Right lung (tissue), 5 donors: Measurements from ENCODE around the gene SNED1. TPM values are rescaled to one million over a fixed set of nuclear protein-coding genes. Genes with fewer than 3 reads are reported as not detected.
A peak's percentile ranks its signal among the peaks of the same experiment; 100 is the strongest.
"Not testable (repeated sequence)": the region's sequence is repeated elsewhere in the genome, so short reads cannot be mapped to it uniquely, and the experiment has no call there.

Experiments used
- DNase-seq, 2 donors: peaks; one replicate each; pipeline ENCODE4 v3.0.0-alpha.2; 2013
- polyA plus RNA-seq, 5 donors: library from polyadenylated mRNA; unstranded; fragments of 120-200 nt; gene quantifications; one replicate each; pipeline versions ENCODE4 v1.2.1 to v1.2.3, GENCODE V29; 2013; ENCODE audit warnings: inconsistent platforms in 1 of 5, low replicate concordance in 1 of 5; ENCODE audit not compliant: insufficient read length in 5 of 5, insufficient read depth in 1 of 5

SNED1 gene
- polyA plus RNA-seq, 5 donors: 40.8 to 60.3 (median 54.9) TPM

DNA sequence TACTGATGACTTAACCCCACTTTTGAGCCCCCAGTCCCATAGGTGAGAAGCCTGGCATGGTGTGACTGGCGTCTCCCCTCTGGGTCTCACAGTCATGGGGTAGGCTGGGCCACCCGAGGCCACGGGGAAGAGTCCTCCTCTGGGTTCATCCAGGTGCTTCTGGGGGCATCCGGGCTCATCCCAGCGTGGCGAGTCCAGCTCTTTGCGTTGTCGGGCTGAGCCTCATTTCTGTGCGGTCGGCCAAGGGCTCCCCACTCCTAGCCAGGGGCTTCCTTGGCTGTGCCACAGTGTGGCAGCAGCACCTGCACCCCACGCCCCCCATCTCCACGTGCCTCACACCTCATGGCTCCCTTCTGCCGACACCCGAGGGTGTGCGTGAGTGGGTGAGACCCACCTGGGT, 27.6 kb upstream of the SNED1 start:
- no peak for DNase-seq

GRCh38 chr2:240972201-240972600, 26.2 kb upstream of the SNED1 start:
- no peak for DNase-seq

DNA sequence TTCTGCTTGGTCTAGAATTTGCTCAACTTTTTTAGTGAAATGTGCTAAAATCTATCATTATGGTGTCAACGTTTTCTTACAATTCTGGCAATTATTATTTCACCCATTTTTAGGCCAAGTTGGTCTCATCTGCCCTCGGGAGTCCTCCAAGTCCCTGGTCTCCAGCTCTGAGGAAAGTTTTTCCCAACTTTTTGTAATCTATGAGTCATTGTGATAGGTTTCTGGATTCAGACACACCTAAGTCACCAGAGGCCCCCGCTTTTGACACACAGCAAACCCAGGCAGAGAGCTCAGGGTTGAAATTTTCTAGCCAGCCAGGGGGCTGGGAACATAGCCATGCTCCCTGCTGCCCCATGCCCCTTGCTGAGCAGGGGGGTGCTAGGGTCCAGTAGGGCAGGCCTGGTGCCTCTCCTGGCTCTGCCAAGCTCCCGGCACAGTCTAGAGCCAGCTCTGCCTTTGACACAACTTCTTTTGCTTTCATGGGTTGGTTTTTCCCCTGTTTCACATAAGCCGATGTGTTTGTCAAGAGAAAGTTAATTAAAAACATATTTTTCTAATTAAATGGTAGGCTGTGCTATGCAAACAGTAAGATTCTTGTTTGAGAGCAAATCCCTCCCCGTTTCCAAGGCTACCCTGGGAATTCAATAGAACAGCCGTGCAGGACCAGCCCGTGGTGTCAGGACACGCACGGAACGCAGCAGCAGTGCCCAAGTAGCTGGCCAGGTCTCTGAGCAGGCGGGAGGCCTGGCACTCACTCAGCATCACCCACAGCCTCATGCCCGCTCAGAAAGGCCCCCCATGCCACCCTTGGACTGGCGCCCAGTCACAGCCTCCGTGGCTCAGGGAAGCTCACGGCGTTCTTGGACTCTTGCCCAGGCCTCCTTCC, 25.5 kb upstream of the SNED1 start:
- no peak for DNase-seq

DNA sequence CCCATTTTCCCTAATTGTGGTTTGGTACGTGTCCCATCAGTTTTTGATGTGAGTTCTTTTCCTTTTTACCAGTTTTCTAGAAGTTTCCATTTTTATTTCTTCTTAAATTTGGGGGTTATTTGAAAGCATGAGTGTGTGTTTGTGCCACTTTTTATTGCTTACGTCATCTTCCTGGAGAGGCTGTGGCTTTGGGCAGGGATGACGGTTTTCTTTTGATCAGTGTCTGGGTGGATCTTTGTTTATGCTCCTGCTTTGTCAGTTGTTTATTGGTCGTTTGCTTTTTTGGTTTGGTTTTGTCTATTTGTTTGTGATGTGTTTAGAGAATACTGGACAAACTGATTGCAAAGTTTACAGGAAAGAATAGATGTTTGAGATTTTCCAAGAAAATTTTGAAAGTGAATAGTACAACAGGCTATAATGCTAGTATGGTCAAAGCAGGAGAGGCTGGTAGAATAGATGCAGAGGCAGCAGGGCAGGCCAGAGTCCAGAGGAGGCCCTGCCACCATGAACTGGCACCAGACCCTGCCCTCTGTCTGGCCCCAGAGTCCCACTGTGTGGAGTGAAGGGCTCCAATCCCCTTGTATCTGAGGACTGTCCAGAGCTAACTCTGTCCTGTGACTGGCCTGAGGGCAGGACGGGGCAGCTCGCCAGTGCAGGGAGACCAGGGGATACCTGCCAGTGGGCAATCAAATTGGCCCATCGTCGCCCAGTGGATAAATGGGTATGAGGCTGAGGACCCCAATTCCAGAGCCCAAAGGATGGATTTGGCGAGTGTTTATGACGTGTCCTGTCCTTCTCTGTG, 23.4 kb upstream of the SNED1 start:
- no peak for DNase-seq

GRCh38 chr2:240975903-240976302, 22.5 kb upstream of the SNED1 start:
- DNase-seq: not testable (repeated sequence)

- DNase-seq: no peak
Measured at GRCh38 chr2:240981280-240981679, 17.1 kb upstream of the SNED1 start.

DNA sequence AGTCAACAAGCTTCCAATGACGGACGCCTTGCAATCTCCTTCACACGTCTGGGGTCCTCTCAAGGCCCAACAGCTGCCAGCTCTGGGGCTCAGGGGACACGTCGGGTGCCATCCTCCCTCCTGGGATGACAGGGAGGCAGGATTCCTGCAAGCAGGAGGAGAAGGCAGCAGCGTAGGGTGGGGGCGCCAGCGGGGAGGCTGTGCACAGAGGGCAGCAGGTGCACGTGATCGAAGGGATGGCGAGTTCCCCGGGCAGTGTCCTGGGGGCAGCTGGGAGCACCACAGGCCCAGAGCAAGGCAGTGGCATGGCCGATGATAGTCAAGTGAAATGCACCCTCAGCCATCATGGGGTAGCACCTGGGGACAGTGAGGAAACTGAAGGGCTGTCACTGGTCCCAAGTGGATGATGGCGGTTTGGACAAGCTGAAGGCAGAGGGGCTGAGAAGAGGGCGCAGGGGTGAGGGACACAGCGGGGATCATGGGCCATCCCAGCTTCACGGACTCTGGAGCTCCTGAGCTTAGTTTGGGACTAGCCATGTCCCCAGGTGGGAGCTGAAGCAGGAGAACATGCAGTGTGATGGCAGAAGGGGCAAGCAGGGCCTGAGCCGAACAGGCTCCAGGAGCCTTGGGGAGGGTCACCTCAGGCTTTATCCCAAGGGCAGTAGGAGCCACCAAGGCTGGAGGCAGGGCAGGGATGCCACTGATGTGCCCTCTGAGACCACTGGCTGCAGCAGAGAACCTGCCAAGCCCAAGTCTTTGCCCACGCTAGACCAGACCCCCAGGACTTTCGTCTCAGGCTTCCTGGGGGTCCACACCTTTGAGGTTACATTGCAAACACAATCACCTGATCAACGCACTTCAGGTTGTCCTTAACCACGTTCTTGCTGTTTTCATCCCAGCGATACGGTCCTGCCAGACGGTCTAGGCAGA, 16.3 kb upstream of the SNED1 start:
- no peak for DNase-seq

DNA sequence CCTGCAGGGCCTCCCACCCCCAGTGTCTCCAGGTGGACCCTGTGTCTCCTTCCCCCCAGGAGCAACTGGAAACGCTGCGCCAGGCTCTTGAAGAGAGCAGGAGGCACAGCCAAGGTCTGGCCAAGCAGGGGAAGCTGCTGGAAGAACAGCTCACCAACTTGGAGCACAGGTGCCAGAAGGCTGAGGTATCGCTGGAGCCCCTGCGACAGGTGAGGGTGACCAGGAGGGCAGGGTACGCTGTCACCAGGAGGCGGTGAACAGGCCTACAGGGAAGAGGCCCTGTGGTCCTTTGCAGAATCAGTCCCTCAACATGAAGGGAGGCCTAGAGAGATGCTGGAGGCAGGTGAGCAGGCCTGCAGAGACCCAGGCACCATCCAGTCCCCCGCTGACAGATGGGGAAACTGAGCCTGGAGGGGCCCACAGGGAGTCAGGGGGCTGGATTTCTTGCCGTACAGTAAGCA, 15.6 kb upstream of the SNED1 start:
- DNase-seq: no peak

DNA sequence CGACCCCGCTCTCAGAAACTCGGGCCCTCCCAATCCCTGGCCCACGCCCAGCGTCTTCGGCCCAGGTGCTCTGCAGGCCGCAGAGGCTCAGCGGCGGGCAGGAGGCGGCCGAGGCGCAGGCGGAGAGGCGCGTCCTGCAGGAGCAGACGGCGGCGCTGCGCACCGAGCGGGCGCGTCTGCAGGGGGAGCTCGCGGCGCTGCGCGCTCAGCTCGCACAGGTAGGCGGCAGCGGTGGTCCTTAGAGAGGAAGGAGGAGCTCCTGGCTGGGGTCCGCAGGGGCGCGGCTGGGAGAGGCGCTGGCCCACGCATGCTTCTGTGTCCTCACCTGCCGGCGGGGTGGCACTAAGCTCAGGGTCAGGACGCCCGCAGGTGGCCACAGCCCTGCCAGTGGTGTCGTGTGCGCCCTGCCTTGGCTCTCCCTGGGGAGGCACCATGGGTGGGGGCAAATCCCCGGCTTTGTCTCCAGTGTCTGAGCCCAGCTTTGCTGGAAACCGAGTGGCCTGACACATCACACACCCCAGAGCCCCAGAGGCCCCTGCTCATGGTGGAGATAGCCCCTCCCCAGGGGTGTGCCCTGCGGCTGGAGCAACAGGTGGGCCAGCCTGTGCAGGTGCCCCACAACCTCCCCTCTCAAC, 14.9 kb upstream of the SNED1 start:
- no peak for DNase-seq

GRCh38 chr2:240983996-240984498, 14.4 kb upstream of the SNED1 start:
- DNase-seq: no peak

DNA sequence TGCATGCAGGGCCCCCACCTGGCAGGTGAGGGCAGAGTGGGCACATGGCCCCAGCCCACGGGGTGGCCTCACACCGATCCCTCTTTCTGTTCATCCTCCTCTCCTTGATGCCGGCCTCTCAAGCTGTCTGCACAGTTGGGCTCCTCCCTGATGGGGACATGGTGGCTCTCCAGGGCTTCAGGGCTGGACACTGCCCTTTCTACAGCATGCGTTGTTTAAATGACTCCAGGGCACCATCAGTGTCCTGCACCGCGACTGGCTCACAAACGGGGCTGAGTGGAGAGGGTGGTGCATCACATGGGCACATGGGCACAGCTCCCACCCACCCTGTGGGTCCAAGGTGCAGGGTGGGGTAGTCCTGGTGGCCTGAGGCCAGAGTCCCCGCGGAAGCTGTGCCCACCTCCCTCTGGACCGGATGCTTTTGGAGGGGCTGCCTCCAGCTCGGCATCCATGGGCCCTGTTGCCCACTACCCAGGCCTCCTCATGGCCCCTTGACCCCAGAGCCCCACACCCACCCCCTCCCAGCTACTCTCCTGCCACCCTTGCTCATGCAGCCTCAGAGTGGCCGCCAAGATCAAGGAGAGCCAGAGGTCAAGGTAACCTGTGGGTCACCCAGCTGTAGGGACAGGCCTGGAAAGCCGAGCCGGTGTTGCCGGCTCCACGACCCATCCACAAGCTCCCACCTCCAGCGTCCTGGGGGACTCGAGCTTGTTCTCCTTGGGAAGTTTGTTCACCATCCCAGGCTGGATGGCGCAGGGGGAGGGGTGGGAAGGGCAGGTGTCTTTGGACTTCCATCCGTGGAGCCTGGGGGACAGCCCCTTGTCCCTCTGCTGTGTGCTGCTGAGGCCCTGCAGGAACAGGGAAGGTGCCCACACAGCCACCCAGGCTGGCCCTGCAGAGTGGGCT, 12.3 kb upstream of the SNED1 start:
- DNase-seq: no peak

GRCh38 chr2:240986787-240987411, 11.5 kb upstream of the SNED1 start:
- DNase-seq: peak; percentile 66 to 68

DNA sequence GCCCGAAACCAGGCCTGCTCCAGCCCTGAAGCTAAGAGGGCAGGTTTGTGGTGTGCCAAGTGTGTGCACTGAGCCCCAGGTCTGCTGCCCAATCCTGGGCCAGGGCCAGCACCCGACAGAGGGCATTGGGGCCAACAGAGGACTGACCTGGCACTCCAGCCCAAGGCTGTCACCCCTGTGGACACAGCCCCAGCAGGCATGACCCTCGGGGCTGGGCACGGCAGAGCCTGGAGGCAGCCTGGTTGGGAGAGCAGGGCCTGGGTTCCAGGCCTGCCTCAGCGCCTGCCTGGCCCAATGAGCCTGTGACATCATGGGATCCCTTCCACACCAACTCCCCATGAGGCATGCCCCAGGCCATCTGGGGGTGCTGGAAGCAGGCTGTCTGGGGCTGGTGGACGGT, 10.8 kb upstream of the SNED1 start:
- no peak for DNase-seq

- no peak for DNase-seq
Measured at GRCh38 chr2:240988146-240988545, 10.3 kb upstream of the SNED1 start.

DNA sequence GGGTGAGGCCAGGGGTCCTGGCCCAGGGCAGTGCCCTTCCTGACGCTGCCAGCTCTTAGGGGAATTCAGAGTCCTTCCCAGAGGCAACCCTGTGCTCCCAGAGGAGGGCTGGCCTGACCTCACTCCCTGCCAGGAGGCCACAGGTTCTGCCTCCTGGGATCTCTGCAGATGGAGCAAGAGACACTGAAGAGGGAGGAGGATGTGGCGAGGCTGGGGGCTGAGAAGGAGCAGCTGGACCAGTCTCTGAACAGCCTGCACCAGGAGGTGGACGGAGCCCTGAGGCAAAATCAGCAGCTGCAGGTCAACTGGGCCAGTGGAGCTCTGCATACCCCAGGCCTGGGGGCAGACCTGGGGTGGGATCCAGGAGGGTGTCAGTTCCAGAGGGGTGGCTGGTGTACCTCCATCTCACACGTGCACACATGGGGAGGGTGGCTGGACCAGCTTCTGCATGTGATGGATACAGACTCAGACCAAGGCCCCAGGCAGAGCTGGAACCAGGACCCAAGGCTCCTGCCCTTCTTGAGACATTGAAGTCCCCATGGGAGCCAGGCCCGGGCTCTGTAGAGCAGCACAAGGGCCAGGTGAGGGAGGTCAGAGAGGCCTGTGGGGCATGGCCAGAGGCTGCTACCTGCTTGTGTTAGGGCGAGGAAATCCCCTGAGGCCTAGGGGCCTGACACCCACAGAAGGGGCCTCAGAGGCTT, 9.7 kb upstream of the SNED1 start:
- DNase-seq: no peak

GRCh38 chr2:240989451-240990265, 8.8 kb upstream of the SNED1 start:
- no peak for DNase-seq

GRCh38 chr2:240990266-240990529, 8.2 kb upstream of the SNED1 start:
- DNase-seq: no peak

GRCh38 chr2:240990726-240991377, 7.6 kb upstream of the SNED1 start:
- no peak for DNase-seq
